ENCODE data around the gene TNFAIP8L3.

Gene TNFAIP8L3

DNA sequence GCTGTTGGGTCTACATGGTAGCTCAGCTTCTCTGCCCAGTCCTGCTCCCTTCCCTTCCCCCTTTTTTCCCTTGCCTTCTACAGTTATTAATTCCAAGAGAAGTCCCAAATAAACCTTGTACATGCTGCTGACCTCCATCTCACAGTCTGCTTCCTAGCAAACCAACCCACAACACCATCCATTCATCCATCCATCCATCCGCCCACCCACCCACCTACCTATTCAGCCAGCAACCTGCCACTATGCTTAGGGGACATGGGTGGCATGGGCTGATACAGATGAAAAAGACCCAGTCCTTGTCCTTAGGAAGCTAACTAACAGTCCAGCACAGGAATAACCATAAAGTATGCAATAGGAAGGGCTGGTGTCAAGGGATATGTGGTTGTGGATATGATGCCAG is 5.7 kb downstream of the TNFAIP8L3 start:
- FAIRE-seq: no peak

DNA sequence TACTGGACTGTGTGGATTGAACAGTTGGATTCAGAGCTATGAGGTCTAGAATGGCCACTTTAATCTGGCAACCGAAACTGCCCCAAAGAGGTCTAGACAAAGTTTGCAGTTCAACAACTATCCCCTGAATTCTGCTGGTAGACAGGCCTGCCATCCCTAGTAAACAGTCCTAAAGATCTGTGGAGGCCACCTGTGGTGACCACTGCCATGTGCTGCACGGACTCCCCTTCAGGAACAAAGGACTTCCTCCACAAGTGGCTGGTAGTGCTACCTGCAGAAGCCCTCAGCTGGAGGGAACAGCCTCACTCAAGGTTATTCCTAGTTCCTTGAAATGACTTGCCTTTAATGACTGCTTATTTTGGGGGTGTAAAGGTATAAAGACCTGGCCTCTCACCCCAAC is 6.1 kb downstream of the TNFAIP8L3 start:
- no peak for FAIRE-seq

DNA sequence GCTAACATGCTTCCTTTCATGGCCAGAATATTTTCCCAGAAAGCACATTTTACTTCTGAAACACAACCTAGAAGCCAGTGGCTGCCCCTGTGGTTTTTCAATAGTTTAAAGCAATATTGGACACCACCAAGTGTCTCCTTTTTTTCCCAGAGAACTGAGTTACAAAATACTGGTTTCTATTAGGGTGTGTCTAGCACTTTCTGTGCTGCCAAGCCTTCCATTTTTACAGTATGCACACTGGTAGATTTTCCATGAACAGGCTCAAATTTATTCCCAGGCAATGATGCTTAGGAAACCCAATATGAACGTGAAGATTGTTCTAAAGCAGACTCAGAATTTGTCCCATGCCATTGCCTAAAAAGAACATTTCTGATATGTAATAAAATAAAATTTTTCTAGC is 7.2 kb downstream of the TNFAIP8L3 start:
- FAIRE-seq: no peak

DNA sequence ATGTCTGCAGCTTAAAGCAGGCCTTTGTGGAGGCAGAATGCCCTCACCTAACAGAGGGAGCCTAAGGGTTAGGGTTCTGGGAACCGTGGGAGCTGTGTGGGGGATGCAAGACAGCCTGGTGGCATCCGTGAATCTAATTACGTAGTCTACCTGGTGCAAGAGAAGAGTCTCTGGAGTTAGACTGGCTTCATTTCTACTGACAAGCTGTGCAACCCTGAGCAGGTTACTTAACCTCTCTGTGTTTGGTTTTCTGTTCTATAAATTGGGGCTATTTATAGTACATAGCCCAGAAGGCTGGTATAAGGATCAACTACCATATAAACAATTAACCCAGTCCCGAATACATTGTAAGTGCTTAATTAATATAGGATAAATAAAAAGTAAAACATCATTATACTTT is 8.3 kb downstream of the TNFAIP8L3 start:
- FAIRE-seq: no peak

DNA sequence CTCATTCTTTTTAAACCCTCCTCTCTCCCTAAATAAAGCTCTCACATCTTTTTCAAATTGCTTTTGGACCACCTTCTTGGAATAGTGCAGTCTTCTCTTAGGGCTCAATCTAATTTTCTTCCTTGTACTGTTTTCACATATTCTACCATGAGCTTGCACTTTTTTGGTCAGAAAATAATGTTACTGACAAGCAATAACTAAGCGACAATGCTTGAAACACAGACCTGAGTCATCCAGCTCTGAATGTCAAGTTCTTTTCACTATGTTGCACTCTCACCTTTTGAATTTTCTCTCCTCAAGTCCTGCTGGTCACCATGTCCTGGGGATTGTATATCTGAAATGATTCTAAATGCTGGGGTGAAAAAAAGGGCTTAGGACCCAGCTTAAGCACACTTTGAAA is 8.9 kb downstream of the TNFAIP8L3 start:
- FAIRE-seq: no peak

DNA sequence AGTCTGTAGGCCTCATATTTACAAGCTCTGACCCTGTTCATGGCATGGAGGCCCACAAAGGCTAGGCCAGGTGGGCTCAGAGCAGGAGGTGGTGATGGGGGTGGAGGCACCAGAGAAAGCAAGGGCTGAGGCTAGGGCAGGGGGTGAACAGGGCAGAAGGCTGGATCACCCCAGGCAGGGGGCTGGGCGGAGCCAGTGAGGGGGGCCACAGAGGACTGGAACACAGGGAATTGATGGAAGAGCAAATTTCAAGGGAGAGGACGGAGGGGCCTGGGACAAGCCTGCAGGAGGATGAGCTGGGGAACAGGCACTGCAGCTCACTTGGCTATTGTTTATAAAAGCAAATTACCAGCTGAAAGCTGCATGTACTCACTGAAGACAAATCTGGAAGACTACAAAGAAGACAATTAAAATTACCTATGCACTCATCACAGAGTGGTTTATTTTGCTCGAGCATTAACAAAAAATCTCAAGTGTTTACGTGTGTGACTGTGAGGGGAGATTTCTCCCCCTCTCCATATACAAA is 11.0 kb downstream of the TNFAIP8L3 start:
- no peak for FAIRE-seq

DNA sequence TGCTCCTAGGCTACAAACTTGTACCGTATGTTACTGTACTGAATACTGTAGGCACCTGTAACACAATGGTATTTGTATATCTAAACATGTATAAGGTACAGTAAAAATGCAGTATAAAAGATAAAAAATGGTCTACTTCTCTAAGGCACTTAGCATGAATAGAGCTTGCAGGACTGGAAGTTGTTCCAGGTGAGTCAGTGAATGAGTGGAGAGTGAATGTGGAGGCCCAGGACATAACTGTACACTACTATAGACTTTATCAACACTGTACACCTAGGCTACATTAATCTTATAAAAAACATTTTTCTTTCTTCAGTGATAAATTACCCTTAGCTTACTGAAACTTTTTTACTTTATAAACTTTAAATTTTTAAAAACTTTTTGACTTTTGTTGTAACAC is 12.5 kb downstream of the TNFAIP8L3 start:
- no peak for FAIRE-seq

DNA sequence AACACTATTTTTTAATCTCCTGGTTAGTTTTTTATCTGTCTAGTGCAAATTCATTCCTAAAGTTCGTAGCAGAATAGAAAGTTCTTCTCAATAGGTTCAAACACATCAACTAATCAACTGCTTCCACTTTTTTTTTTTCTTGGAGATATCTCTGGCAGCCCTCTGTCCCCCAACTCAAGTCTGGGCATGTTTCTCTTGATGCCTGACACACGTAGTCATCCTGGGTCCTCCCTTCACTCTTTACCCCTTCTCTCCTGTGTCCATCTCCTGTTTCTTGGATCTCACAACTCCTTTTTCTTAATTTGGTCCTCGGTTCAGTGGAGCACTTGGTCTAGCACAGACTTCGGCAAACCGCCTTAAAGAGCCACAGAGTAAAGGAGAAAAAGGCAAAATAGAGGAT is 14.4 kb downstream of the TNFAIP8L3 start:
- no peak for FAIRE-seq

DNA sequence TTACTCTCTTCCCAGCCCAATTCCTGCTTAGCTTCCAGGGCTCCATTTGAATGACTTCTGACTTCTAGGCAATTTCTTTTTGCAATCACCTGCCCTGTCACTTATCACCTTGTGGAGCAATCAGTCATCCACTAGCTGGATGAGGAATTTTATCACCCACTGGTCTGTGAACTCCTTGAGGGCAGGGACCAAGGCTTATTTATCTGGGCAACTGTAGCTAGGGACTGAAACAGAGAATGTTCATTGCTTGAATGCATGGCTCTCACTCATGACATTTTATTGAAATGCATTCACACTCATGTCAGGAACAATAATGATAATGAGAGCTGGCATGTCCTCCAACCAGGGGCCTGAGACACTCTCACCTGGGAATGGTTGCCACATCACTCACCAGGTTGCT is 15.5 kb downstream of the TNFAIP8L3 start:
- no peak for FAIRE-seq

DNA sequence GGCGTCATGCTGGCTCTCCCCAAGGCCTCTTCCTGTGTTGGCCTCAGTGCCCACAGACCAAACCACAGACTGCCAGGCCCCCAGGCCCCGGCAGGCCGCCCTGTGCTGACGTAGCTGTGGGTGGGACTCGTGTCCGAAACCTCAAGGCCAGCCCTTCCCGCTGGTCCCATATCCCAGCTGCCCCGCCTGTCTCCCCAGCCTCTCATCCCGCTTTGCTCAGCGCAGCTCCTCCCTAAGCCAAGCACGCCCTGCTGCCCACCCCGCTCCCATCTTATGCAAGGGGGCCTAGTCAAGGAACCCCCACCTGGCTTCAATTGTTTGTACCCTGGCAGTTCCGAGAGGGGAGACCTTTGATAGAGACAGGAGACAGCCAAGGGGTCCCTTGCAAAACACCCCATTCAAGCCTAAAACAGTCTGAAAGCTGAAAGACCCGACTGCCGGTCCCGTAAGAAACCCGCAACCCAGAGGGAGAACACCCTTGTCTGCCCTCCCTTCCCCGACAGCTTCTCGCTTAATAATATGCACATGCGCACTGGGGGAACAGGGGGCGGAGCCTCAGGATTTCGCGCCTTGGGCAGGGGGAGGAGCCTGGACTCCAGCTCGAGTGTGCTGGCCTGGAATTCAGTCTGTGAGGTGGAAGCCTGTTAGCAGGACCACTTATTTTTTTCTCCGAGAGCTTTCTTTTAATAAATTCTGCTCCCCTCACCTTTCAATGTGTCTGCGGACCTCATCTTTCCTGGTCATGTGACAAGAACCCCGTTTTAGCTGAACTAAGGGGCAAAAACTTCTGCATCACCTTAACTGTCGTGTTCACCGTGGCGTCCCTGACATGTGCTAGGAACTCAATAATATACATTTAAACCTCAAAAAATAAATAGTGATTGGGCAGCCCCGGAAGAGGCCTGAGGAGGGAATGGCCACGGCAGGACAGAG is 17.2 kb downstream of the TNFAIP8L3 start:
- FAIRE-seq: no peak

DNA sequence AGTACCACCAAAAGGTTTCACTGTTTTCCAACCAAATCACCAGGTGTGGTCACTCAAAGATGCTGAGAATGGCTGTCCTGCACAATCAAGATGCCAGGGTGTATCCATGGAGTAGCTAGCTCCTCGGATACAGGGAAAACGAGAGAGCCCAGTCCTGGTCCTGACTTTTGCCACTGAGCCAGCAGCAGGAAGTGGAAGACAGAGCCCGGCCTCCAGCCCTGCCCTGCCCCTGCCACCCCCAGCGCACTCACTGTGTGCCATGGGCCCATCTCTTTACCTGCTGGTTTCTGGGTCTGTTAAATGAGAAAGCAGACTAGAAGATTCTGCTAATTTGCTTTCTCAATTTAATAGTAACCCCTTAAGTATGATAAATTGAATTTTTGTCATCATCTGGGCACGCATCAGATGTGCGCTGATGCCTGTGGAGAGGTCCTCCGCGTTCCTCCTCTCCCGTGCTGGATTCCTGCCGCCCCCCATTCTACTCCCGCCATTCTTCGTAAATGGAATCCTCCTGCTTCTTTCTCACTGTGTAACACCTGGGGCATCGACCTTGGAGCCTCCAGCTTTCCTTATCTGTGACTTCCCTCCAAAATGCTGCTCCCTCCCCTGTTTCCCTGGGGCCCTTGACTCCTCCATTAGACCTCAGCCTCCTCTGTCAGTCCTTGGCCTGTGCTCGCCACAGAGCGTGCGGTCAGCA is 18.0 kb downstream of the TNFAIP8L3 start:
- no peak for FAIRE-seq

DNA sequence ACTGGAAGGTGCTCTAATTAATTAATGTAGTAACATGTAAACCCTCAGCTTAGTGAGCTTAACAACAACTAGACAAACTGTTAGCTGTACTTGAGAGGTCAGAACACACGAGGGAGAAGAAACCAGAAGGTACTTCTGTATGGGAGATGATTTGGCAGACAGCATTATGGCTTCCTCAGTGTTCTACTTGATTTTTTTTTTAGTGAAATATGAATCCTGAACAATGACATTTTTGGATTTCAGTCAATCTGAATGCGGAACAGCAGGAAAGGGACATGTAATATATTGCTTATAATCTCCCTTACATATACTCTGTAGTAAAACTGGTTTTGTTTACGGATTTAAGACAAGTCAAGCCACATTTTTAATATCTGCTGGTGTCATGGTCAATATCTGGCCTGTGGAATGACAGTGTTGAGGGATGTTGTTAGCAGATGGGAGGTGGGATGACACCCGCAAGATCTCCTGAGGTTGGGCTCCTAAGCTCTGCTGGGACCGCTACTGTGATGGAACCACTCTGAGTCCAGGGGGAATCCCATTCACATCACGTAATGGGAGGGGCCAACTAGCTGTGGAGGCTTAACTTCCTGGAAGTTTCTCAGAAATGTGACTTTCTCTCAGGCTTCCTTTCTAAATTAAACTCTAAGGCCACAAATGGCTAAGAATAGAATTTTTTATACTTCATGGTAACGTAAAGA is 18.7 kb downstream of the TNFAIP8L3 start:
- FAIRE-seq: no peak

DNA sequence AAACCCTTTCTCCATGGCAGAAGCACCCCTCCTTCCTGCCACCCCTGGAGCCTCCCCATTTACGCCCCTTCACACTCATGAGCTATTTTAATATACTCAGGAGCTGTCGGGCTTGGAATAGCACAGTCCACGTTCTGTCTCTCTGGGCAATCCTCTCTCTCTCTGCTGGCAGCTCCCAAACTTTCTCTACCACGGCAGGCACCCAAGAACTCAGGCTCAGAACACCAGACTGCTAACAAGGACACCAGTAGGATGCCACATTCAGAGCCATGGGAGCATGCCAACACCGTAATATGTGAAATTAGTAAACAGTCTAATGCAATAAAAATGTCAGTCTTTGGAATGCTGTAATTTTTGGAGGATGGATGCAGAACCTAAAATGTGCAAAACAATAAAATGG is 19.3 kb downstream of the TNFAIP8L3 start:
- FAIRE-seq: no peak

DNA sequence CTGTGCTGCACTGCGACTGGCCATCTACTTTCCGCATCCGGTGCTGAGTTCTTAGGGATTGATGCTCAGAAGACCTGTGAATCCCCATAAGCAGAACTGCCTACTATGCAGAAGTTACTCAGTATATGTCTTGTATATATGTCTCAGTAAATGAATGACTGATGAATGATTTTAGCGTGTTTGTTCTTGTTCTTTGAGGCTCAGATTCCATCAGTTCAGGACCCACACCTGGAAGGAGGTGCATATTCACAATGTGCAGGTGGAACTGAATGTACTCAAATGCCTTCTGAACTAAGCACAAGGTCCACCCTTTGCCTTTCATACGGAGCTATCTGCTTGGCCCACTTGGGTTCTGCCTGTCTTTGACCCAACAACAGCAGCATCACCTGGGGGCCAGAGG is 19.8 kb downstream of the TNFAIP8L3 start:
- FAIRE-seq: no peak

DNA sequence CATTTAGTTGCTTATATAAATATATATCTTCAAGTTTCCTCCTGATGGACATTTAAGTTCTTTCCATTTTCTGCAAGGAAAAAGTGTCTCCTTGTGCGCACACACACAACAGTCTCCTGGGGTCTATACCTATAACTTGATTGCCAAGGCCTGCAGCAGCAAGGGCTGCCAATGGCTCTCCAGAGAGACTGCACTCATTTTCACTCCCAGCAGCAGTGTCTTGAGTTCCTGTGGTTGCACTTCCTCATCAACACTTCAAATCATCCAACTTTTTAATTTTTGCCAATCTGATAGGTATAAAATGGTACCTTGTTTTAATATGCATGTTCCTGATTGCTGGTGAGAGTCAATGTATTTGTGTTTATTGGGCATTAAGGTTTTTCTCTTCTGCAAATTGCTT is 23.1 kb downstream of the TNFAIP8L3 start:
- no peak for FAIRE-seq

DNA sequence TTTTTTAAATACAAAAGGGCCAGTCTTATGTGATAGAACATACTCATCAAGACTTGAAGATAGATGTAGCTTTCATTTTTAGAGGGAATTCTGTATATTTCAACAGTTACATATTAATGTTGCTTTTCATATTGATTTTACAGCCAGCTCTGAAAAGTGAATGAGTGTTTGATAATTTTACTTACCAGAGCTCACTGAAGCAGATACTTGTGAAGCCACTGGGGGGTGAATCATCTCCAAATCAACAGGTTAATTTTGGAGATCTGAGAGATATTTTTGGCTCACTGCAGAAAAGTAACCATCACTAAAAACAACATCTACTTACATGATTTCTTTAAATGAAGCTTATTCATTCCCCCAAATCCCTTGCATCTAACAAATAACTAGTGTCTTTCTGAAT is 24.7 kb downstream of the TNFAIP8L3 start:
- no peak for FAIRE-seq

DNA sequence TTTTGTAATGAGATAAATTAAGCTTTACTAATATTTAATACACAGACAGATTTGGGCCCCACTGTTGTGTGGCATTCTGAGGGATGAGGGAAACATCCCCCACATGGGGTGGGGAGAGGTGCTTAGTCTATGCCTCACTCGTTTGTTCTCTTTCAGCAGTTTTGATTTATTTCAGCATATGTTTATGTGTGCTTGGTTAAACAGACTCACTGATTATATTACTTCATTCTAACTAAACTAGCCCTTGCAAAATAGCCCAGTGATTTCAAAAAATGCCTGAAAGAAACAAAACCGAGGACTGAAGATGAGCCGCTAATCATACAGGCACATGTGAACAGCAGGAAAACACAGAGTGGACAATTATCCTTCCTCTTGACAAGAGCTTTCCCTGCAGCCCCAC is 27.2 kb downstream of the TNFAIP8L3 start:
- FAIRE-seq: no peak

DNA sequence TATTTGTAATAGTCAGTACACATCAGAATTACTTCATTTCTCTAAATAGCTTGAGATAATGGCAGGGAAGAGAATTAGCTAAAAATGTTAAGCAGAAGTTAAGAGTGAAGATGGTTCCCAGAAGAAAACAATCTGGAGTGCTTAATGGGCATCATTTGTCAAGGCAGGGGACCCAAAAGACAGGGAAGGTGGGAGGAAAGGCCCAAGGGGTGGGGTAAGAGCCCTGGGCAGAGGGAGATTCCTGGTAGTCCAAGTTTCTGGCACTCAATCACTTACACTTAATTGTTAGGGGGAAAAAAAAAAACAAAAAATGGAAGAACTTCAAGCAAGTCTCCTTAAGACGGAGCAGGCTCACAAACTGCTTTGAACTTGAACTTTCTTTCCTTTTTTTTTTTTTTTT is 28.9 kb downstream of the TNFAIP8L3 start:
- no peak for FAIRE-seq

DNA sequence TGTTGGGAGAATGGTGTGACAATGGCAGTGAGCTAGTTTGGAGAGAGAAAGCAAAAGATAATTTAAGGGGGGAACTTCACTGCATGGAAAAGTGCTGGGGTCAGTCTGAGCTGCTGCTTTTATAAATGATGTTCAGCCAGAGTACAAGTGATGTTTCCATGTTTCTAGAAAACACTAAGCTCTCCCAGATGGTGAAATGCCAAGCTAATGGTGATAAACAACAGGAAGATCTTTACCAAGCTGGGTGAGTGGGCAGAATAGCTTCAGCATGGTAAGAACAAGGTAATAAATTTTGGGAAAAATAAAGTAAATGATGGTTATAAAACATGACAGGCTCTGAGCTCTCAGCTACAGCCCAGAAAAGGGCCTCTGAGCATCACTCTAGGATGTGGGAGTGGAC is 29.4 kb downstream of the TNFAIP8L3 start:
- no peak for FAIRE-seq

DNA sequence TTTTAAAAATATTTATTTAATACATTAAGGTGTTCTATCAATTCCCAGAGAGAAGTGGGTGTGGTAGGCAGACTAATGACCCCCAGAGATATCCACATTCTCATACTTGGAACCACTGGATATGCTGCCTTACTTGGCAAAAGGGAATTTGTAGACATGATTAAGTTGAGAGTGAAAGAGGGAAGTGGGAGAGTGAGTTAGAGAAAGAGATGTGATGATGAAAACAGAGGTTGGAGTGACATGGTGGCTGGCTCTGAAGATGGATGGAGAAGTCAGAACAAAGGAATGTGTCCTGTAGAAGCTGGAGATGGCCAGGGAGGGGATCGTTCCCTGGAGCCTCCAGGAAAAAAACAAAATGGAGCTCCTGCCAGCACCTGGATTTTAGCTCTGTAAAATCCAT is 32.0 kb downstream of the TNFAIP8L3 start:
- FAIRE-seq: no peak

DNA sequence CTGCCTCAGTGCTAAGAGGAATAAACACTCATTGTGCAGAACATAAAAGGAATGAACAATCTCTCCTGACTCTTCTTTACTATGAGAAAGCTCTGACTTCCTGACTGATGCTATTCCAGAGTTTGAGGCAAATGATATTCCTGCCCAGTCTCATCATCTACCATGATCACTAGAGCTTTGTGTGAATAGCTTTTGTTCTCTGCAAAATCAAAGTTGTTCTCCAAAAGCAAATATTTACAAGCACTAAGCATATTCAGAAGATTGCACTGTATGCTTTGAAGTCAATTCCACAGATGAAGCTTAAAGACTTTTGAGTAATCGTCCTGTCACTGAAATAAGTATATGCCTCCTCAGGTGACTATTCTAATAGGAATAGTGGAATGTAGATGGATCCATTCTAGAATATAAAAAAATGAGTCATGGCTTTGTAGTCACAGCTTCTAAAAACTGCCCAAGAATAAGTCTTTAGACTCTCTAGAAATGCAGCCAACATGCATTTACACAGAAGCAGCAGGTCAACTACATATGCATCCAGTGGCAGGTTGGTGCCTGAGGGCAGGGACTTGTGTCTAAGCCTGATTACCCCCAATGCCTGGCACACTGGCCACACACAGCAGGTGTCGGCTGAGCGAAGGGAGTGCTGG is 34.6 kb downstream of the TNFAIP8L3 start:
- no peak for FAIRE-seq

DNA sequence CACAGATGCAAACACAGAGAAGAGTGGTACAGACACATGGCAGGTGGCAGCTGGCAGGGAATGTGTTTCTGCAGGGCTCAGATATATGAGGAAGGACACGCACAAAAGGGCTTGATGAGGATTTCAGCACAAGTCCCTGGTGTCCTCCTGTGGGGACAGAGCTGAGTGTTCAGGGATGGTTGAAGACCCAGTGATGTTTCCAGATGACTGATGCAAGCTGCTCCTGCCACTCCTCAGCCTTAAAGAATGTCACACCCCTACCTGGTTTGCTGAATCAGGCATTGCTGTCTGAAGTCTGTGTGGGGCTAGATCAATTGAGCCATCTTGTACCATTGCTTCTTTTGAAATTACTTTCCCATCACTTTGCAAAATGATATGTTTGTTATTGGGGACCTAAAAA is 40.2 kb downstream of the TNFAIP8L3 start:
- FAIRE-seq: no peak

DNA sequence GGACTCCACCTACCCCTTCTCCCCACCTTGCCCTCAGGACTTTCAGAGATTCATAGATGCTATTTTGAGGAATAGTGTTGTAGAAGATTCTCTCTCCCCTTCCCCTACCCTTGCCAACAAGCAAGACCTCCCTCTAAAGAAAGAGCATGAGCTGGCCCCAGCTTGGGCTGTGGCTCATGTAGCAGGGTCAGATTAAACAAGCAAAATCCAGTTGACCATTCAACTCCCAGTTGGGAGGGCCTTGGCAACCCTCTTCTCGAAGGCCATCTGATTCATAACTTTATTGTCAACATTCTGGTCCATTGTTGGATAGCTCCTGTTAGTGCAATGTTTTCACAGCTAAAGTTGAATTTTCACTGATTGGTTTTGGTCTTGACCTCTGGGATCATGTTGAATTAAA is 41.1 kb downstream of the TNFAIP8L3 start:
- FAIRE-seq: no peak
